Sigmoid colon (tissue), 4 donors: ENCODE measurements around the gene ZNF335.
A peak's percentile ranks its signal among the peaks of the same experiment; 100 is the strongest.

Experiments used
- POLR2A ChIP-seq, 2 donors: fragments of 450-650 bp; IDR thresholded peaks; one replicate each; pipeline ENCODE4 v1.6.1; 2016; ENCODE audit warnings: antibody characterized with exemption in 2 of 2, mild to moderate bottlenecking in 2 of 2, moderate library complexity in 2 of 2
- POLR2AphosphoS5 ChIP-seq, 4 donors: sonication (generic); formaldehyde crosslinking; IDR thresholded peaks; one replicate each; pipeline ENCODE4 v1.6.1; 2017; ENCODE audit warnings: antibody characterized with exemption in 4 of 4
- TF ChIP-seq, protein P1 (sequence below), 4 experiments: fragments of 450-650 bp in 3 of 4; fragments of 200-600 bp in 1 of 4; IDR thresholded peaks; one replicate each; pipeline ENCODE4 v1.5.1; 2016 to 2019; ENCODE audit warnings: antibody characterized with exemption in 4 of 4, mild to moderate bottlenecking in 3 of 4, moderate library complexity in 2 of 4

DNA sequence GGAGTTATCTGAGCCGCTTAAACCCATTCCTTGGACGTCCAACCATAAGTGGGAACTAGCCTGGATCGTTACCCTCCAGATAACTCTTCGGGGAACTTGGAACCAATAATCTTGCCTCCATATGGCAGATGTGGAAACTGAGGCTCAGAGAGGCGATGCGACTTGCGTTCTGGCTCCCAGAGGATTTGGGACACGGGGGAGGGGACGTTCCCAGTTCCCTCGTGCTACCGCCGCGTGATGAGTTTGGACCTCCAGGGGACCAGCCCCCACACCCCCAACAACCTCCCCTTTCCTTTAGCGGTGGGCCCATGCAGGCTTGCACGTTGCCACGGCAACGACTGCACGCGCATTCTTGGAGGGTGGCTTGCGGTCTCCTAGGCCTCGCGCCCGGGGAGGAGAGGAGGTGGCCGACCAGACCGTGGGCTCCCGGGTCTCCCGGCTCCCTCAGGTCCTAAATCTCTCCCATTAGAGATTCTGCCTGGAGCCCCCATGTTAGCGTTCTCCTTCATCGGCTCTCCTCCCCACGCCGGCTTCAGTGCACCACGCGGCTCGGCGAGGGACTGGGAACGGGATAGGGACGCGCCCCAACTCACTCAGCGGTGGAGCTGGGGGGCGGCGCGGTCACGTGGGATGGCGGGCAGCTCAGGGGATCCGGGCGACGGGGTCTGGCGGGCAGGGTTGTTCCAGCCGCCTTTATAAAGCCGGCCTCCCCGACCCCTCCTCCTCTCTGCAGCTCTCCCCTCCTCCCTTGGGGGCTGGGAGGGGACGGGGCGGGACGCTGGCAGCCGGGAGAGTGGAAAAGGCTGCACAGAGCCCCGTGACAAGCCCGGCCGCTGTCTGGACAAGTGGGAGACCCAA is 60.3 kb downstream of the ZNF335 start, which contains the start of gene PLTP:
- TF ChIP-seq, protein P1, sequence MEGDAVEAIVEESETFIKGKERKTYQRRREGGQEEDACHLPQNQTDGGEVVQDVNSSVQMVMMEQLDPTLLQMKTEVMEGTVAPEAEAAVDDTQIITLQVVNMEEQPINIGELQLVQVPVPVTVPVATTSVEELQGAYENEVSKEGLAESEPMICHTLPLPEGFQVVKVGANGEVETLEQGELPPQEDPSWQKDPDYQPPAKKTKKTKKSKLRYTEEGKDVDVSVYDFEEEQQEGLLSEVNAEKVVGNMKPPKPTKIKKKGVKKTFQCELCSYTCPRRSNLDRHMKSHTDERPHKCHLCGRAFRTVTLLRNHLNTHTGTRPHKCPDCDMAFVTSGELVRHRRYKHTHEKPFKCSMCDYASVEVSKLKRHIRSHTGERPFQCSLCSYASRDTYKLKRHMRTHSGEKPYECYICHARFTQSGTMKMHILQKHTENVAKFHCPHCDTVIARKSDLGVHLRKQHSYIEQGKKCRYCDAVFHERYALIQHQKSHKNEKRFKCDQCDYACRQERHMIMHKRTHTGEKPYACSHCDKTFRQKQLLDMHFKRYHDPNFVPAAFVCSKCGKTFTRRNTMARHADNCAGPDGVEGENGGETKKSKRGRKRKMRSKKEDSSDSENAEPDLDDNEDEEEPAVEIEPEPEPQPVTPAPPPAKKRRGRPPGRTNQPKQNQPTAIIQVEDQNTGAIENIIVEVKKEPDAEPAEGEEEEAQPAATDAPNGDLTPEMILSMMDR (IDR thresholded peaks at IDR 0.05): no peak
- TF ChIP-seq POLR2AphosphoS5 (IDR thresholded peaks at IDR 0.05) (peak; percentile 49 to 81 (median 74)), POLR2A (IDR thresholded peaks at IDR 0.05) (peak; percentile 45 to 49)
